Neural cell (in vitro differentiated cells): ENCODE measurements around the gene GNG7.

ENCODE experiments used
- CTCF ChIP-seq: fragments of 450-650 bp; IDR thresholded peaks from 2 replicates; pipeline ENCODE4 v1.5.1; 2014; ENCODE audit warnings: antibody characterized with exemption, mild to moderate bottlenecking, moderate library complexity; ENCODE audit not compliant: poor library complexity, severe bottlenecking
- EP300 ChIP-seq: fragments of 450-650 bp; conservative IDR thresholded peaks from 2 replicates; pipeline ENCODE4 v1.6.1; 2014; ENCODE audit warnings: antibody characterized with exemption, mild to moderate bottlenecking, moderate library complexity; ENCODE audit not compliant: poor library complexity, severe bottlenecking

- TF ChIP-seq CTCF = no peak
- no peak for TF ChIP-seq EP300
Measured at GRCh38 chr19:2491130-2491801, 211.2 kb downstream of the GNG7 start.
